ENCODE data around the gene LRRC7.
"Not testable (repeated sequence)": the region's sequence is repeated elsewhere in the genome, so short reads cannot be mapped to it uniquely, and the experiment has no call there.

LRRC7 gene

GRCh38 chr1:69693921-69694675 lies 126.4 kb downstream of the LRRC7 start:
- DNase-seq (ENCODE audit: low read depth in 2 of 3, low spot score in 1 of 3), result no peak

GRCh38 chr1:69697340-69697739 lies 129.6 kb downstream of the LRRC7 start:
- no peak for DNase-seq (ENCODE audit: low read depth in 2 of 3, low spot score in 1 of 3)

GRCh38 chr1:69700770-69701169 lies 133.0 kb downstream of the LRRC7 start:
- no peak for DNase-seq (ENCODE audit: low read depth in 2 of 3, low spot score in 1 of 3)

- DNase-seq (ENCODE audit: low read depth in 2 of 3, low spot score in 1 of 3), result no peak
Observed at GRCh38 chr1:69702085-69702484, 134.4 kb downstream of the LRRC7 start.

GRCh38 chr1:69706473-69706872 lies 138.8 kb downstream of the LRRC7 start:
- no peak for DNase-seq (ENCODE audit: low read depth in 2 of 3, low spot score in 1 of 3)

- DNase-seq (ENCODE audit: low read depth in 2 of 3, low spot score in 1 of 3), result no peak
Observed at GRCh38 chr1:69707103-69707502, 139.4 kb downstream of the LRRC7 start.

GRCh38 chr1:69710484-69711189 lies 142.9 kb downstream of the LRRC7 start:
- DNase-seq (ENCODE audit: low read depth in 2 of 3, low spot score in 1 of 3), result no peak

- DNase-seq (ENCODE audit: low read depth in 2 of 3, low spot score in 1 of 3), result no peak
Observed at GRCh38 chr1:69711190-69711930, 143.6 kb downstream of the LRRC7 start.

GRCh38 chr1:69717834-69718233 lies 150.1 kb downstream of the LRRC7 start:
- not testable (repeated sequence) for DNase-seq (ENCODE audit: low read depth in 2 of 3, low spot score in 1 of 3)

GRCh38 chr1:69728206-69728605 lies 160.5 kb downstream of the LRRC7 start:
- DNase-seq (ENCODE audit: low read depth in 2 of 3, low spot score in 1 of 3), result no peak

- DNase-seq (ENCODE audit: low read depth in 2 of 3, low spot score in 1 of 3), result no peak
Observed at GRCh38 chr1:69733061-69733460, 165.3 kb downstream of the LRRC7 start.

- DNase-seq (ENCODE audit: low read depth in 2 of 3, low spot score in 1 of 3), result peak in 1 of 3 donors; percentile 10
Observed at GRCh38 chr1:69737527-69738185, 169.9 kb downstream of the LRRC7 start.

GRCh38 chr1:69738458-69739250 lies 170.9 kb downstream of the LRRC7 start:
- DNase-seq (ENCODE audit: low read depth in 2 of 3, low spot score in 1 of 3), result no peak

GRCh38 chr1:69739251-69739605 lies 171.5 kb downstream of the LRRC7 start:
- no peak for DNase-seq (ENCODE audit: low read depth in 2 of 3, low spot score in 1 of 3)

GRCh38 chr1:69743146-69743545 lies 175.4 kb downstream of the LRRC7 start:
- no peak for DNase-seq (ENCODE audit: low read depth in 2 of 3, low spot score in 1 of 3)

- DNase-seq (ENCODE audit: low read depth in 2 of 3, low spot score in 1 of 3), result no peak
Observed at GRCh38 chr1:69744381-69744780, 176.7 kb downstream of the LRRC7 start.

- no peak for DNase-seq (ENCODE audit: low read depth in 2 of 3, low spot score in 1 of 3)
Observed at GRCh38 chr1:69747207-69747606, 179.5 kb downstream of the LRRC7 start.

GRCh38 chr1:69750638-69751037 lies 182.9 kb downstream of the LRRC7 start:
- DNase-seq (ENCODE audit: low read depth in 2 of 3, low spot score in 1 of 3), result no peak

GRCh38 chr1:69752831-69753230 lies 185.1 kb downstream of the LRRC7 start:
- DNase-seq (ENCODE audit: low read depth in 2 of 3, low spot score in 1 of 3), result no peak

GRCh38 chr1:69754521-69754920 lies 186.8 kb downstream of the LRRC7 start:
- DNase-seq (ENCODE audit: low read depth in 2 of 3, low spot score in 1 of 3), result no peak

GRCh38 chr1:69755647-69756046 lies 187.9 kb downstream of the LRRC7 start:
- no peak for DNase-seq (ENCODE audit: low read depth in 2 of 3, low spot score in 1 of 3)

All from stimulated activated CD4-positive, alpha-beta T cell treated with anti-CD3 and anti-CD28 coated beads, Interleukin-12 subunit alpha, Interleukin-12 subunit beta, amount 100 ng/mL, for 48 hours (primary cell).